DND-41 (cell line): ENCODE data around the gene PLCB4.

Experiments
- ATAC-seq: fragments of 200-7000 bp; cut with Tn5 transposase; 3 replicates; pipeline ENCODE4 v1.9.1; 2021; ENCODE audit warnings: low read depth; ENCODE audit not compliant: insufficient read depth
- DNase-seq: peaks from one replicate; pipeline ENCODE4 v3.0.0-alpha.2; 2020
- H2AFZ ChIP-seq: 2 replicates; pipeline ENCODE4 v1.6.0; 2012; ENCODE audit warnings: low read depth, low read length
- H3K27ac ChIP-seq: 2 replicates; pipeline ENCODE4 v1.5.1; 2012; ENCODE audit warnings: low read length, inconsistent platforms
- H3K27me3 ChIP-seq: fragments of 200-600 bp; sonication (generic); 2 replicates; pipeline ENCODE4 v1.6.0; 2012; ENCODE audit warnings: low read length, mild to moderate bottlenecking, inconsistent platforms; ENCODE audit not compliant: insufficient read depth, poor library complexity
- H3K36me3 ChIP-seq: 2 replicates; pipeline ENCODE4 v1.5.1; 2012; ENCODE audit warnings: low read length, inconsistent platforms; ENCODE audit not compliant: insufficient read depth
- H3K4me1 ChIP-seq: 2 replicates; pipeline ENCODE4 v1.5.1; 2012; ENCODE audit warnings: mild to moderate bottlenecking, low read length; ENCODE audit not compliant: insufficient read depth
- H3K4me2 ChIP-seq: 2 replicates; pipeline ENCODE4 v1.6.0; 2012; ENCODE audit warnings: mild to moderate bottlenecking, moderate library complexity, low read length, inconsistent platforms; ENCODE audit not compliant: insufficient read depth
- H3K4me3 ChIP-seq, 2 experiments: fragments of 200-600 bp in 1 of 2; shearing (Covaris generic) in 1 of 2; 2 replicates each; pipeline ENCODE4 v1.5.1; 2012 to 2016; ENCODE audit warnings: inconsistent platforms in 2 of 2, low read length in 2 of 2, mild to moderate bottlenecking in 2 of 2, low read depth in 1 of 2, moderate library complexity in 1 of 2
- H3K79me2 ChIP-seq: 2 replicates; pipeline ENCODE4 v1.6.0; 2012; ENCODE audit warnings: low read length, inconsistent platforms; ENCODE audit not compliant: insufficient read depth
- H3K9ac ChIP-seq: 2 replicates; pipeline ENCODE4 v1.6.0; 2012; ENCODE audit warnings: low read depth, mild to moderate bottlenecking, inconsistent platforms, low read length, moderate library complexity
- H3K9me3 ChIP-seq: 2 replicates; pipeline ENCODE4 v1.5.1; 2012; ENCODE audit warnings: low read length, moderate library complexity, mild to moderate bottlenecking, inconsistent platforms; ENCODE audit not compliant: insufficient read depth, severe bottlenecking
- H4K20me1 ChIP-seq: 2 replicates; pipeline ENCODE4 v1.6.0; 2012; ENCODE audit warnings: low read length; ENCODE audit not compliant: insufficient read depth
- EZH2 ChIP-seq: IDR thresholded peaks from 3 replicates; pipeline ENCODE4 v1.6.1; 2012; ENCODE audit warnings: borderline replicate concordance, low read depth, mild to moderate bottlenecking, moderate library complexity, low read length, inconsistent platforms; ENCODE audit not compliant: severe bottlenecking
- TF ChIP-seq, protein P1 (sequence below): IDR thresholded peaks from 2 replicates; pipeline ENCODE4 v1.5.1; 2012; ENCODE audit warnings: borderline replicate concordance, low read length, moderate library complexity, mild to moderate bottlenecking; ENCODE audit not compliant: poor library complexity, severe bottlenecking; ENCODE audit errors: extremely low read depth

The PLCB4 gene

GRCh38 chr20:9400171-9401025 is 331.5 kb downstream of the PLCB4 start:
- DNase-seq (no peak), ATAC-seq (no peak)
- no peaks in the 10 kb centered on the region for H3K27me3 ChIP-seq
- H4K20me1 ChIP-seq, result no peaks in the 10 kb centered on the region
- H3K4me1 ChIP-seq, result no peaks in the 10 kb centered on the region
- no peak overlapping the region for H3K9ac ChIP-seq
- no peaks in the 10 kb centered on the region for H3K79me2 ChIP-seq
- TF ChIP-seq, protein P1, sequence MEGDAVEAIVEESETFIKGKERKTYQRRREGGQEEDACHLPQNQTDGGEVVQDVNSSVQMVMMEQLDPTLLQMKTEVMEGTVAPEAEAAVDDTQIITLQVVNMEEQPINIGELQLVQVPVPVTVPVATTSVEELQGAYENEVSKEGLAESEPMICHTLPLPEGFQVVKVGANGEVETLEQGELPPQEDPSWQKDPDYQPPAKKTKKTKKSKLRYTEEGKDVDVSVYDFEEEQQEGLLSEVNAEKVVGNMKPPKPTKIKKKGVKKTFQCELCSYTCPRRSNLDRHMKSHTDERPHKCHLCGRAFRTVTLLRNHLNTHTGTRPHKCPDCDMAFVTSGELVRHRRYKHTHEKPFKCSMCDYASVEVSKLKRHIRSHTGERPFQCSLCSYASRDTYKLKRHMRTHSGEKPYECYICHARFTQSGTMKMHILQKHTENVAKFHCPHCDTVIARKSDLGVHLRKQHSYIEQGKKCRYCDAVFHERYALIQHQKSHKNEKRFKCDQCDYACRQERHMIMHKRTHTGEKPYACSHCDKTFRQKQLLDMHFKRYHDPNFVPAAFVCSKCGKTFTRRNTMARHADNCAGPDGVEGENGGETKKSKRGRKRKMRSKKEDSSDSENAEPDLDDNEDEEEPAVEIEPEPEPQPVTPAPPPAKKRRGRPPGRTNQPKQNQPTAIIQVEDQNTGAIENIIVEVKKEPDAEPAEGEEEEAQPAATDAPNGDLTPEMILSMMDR, result no peak
- no peak for TF ChIP-seq EZH2
- H3K27ac ChIP-seq, result no peak overlapping the region
- no peaks in the 10 kb centered on the region for H3K36me3 ChIP-seq
- H3K4me3 ChIP-seq, result no peak overlapping the region
- no peak overlapping the region for H2AFZ ChIP-seq
- H3K4me2 ChIP-seq, result no peak overlapping the region
- no peaks in the 10 kb centered on the region for H3K9me3 ChIP-seq

- H3K27ac ChIP-seq, result no peak overlapping the region
- no peaks in the 10 kb centered on the region for H3K36me3 ChIP-seq
- no peaks in the 10 kb centered on the region for H3K9me3 ChIP-seq
- H3K4me2 ChIP-seq, result no peak overlapping the region
- no peak overlapping the region for H2AFZ ChIP-seq
- ATAC-seq (no peak), DNase-seq (no peak)
- no peak overlapping the region for H3K9ac ChIP-seq
- TF ChIP-seq, protein P1, result no peak
- TF ChIP-seq EZH2, result no peak
- H3K79me2 ChIP-seq, result no peaks in the 10 kb centered on the region
- no peaks in the 10 kb centered on the region for H3K27me3 ChIP-seq
- H3K4me3 ChIP-seq, result no peak overlapping the region
- no peaks in the 10 kb centered on the region for H3K4me1 ChIP-seq
- H4K20me1 ChIP-seq, result no peaks in the 10 kb centered on the region
Measured at GRCh38 chr20:9401371-9401770, 332.5 kb downstream of the PLCB4 start.

DNA sequence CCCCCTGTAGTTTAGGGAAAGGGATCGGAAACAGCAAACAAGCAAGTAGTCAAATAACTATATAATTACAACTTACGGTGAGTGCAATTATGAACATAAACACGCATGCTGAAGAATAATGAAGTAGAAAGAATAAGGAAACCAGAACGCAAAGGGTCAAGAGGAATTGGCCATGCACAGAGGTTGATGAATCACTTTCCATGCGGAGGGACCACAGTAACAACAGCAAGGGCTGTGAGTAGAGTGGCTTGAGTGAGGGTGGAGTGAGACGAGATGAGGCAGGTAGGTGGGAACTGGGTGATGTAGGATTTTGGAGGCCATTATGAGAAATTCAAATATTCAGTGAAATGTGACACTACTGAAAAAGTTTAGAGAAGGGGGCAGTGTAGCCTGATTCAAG is 333.3 kb downstream of the PLCB4 start:
- DNase-seq, result no peak
- Histone ChIP-seq H3K4me2 (no peak overlapping the region), H3K27ac (no peak overlapping the region), H3K4me1 (no peaks in the 10 kb centered on the region), H3K9ac (no peak overlapping the region), H3K79me2 (no peaks in the 10 kb centered on the region), H4K20me1 (no peaks in the 10 kb centered on the region), H3K4me3 (no peak overlapping the region), H2AFZ (no peak overlapping the region), H3K27me3 (no peaks in the 10 kb centered on the region), H3K9me3 (no peaks in the 10 kb centered on the region), H3K36me3 (no peaks in the 10 kb centered on the region)
- TF ChIP-seq, protein P1, result no peak
- TF ChIP-seq EZH2, result no peak
- no peak for ATAC-seq
